GM21390 (cell line): ENCODE data around the gene PTPN2.
"Not testable (repeated sequence)": the region's sequence is repeated elsewhere in the genome, so short reads cannot be mapped to it uniquely, and the experiment has no call there.

Experiments
- ATAC-seq: cut with Tn5 transposase; IDR thresholded peaks from one replicate; pipeline ENCODE4 v1.9.1; 2021; ENCODE audit not compliant: unreplicated experiment

The PTPN2 gene

DNA sequence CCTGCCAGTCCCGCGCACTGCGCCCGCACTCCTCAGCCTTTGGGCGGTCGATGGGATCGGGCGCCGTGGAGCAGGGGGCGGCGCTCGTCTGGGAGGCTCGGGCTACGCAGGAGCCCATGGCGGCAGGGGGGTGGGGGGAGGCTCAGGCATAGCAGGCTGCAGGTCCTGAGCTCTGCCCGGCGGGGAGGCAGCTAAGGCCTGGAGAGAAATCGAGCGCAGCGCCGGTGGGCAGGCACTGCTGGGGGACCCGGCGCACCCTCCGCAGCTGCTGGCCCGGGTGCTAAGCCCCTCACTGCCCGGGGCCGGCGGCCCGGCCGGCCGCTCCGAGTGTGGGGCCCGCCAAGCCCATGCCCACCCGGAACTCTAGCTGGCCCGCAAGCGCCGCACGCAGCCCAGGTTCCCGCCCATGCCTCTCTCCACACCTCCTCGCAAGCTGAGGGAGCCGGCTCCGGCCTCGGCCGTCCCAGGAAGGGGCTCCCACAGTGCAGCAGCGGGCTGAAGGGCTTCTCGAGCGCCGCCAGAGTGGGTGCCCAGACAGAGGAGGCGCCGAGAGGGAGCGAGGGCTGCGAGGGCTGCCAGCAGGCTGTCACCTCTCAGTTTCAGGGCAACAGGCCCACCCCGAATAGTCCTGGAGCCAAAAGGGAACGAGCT, 107.1 kb downstream of the PTPN2 start:
- ATAC-seq, result no peak

DNA sequence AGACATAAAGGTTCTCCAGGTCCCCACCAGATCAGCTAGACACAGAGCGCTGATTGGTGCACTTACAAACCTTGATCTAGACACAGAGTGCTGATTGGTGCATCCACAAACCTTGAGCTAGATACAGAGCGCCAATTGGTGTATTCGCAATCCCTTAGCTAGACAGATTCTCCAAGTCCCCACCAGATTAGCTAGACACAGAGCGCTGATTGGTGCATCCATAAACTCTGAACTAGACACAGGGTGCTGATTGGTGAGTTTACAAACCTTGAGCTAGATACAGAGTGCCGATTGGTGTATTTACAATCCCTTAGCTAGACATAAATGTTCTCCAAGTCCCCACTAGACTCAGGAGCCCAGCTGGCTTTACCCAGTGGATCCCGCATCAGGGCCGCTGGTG, 107.6 kb downstream of the PTPN2 start:
- not testable (repeated sequence) for ATAC-seq

DNA sequence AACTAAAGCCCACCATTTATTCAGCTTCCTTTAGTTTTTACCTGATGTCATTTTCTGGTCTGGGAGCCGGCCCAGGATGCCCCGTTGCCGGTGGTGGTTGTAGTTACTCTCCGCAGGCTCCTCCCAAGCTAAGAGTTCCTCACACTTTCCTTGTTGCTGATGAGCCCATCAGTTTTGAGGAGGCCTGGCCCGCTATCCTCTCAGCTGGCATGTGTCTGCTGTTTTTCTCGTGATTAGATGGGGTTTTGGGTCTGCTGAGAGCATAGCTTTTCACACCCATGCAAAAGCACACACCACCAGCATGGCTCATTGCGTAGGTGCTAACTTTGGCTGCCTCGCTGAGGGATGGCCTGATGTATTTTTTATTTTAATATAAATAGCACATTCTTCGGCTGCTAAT, 109.1 kb downstream of the PTPN2 start:
- no peak for ATAC-seq

DNA sequence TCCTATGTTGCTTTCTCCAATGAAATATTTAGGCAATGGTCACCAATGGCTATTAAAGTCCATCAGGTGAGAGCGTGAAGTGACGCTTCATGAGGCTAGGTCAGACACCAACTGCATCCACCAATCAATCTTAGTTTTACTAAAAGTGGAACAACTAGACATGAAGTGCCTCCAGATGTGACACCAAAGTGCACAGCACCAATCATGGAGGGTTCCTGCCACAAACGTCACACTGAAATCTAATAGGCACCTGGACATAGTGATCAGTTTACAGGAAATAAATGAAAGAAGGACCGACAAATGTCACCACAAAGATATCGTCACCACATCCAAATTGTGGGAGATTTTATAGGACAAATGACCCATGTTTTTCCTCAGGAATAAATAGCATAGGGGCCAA, 110.7 kb downstream of the PTPN2 start:
- ATAC-seq, result no peak

DNA sequence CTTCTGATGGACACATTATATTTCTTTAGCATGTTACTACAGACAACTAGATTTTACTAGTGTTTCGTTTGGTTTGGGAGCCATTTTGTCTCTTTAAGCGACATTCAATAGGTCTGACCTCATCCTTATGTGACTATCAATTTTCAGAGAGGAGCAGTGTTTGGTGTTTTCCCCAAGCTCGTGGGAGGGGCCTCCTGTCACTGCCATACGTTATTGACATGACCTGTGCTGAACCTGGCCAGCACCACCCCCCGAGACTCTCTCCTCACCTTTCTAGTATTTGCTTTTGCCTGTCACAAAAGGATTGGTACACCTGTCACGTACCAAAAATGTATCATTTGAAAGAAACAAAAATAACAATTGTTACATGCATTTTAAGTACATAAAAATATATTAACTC, 111.9 kb downstream of the PTPN2 start:
- ATAC-seq, result no peak

DNA sequence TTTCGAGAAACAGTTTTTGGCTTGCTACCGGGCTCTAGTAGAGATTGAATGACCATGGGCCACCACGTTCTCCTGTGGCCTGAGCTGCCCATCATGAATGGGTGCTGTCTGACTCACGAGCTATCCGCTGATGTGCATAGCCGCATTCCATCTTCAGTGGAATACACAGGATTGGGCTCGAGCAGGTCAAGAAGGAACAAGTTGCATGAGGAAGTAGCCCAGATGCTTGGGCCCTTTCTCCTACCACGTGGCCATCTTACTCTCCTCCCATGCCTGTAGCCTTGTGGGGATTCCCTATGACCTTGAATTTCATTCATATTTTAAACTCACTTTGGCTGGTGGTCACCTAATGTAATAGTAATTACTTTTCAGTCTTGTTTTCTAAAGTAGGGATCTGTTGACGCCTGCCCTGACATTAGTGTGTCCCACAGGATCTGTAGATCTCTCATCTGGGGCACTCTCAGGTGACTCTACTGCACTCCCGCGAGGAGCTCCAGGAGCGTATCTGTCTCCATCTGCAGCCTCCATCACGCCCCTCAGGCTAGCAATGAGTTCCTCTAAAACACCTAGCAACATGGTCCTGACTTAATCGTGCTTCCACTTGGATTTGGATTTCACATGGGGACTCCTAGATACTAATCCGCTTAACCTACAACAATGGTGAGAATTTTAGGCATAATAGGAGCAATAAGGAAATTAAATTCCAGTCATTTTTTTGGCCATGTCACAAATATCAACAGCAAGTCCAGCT, 113.4 kb downstream of the PTPN2 start:
- no peak for ATAC-seq

DNA sequence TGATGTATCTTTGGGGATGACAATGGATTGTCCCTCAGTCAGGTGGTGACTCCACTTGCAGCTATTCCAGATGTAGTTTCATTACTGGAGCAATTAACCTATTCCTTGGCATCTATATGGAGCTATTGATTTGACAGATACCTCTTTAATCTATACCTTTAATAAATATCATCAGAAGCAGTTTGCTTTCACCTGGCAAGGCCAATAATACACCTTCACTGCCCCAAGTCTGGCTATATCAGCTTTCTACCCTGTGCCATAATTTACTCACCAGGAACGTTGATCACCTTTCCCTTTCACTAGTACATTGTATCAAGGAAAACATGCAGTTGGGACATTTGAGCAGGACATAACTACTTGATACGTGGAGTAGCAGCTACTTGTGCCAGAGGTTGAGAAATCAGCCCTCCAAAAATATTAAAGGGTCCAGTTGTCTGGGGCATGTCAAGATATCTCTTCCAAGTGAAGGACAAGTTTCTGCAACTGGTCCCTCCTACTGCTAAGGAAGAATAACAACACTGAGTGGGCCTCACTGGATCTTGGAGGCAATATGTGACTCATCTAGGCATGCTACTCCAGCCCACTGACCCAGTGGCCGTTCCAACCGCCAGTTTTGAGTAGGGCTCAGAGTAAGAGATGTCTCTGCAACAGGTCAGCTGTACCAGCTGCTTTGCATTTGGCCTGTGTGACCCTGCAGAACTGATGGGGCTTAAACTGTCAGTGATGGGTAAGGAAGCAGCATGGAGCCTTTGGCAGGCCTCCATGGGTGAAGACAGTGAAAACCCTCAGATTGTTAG, 114.2 kb downstream of the PTPN2 start:
- no peak for ATAC-seq

DNA sequence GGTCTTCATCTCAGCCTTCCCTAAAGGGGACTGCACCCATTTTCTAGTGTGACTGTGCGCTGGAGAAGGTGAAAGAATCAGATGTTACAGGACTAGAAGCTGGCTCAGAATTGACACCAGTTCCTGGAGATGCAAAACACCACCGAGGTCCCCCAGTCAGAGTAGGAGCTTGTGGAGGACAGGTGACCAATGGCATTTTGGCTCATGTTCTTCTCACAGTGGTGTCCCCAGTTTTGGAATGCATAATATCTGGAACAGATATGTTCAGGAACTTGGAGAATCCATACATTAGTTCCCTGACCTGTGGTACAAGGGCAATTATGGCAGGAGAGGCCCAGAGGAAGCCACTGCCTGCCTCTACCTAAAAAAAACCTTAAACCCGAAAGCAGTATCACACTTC, 114.9 kb downstream of the PTPN2 start:
- no peak for ATAC-seq

DNA sequence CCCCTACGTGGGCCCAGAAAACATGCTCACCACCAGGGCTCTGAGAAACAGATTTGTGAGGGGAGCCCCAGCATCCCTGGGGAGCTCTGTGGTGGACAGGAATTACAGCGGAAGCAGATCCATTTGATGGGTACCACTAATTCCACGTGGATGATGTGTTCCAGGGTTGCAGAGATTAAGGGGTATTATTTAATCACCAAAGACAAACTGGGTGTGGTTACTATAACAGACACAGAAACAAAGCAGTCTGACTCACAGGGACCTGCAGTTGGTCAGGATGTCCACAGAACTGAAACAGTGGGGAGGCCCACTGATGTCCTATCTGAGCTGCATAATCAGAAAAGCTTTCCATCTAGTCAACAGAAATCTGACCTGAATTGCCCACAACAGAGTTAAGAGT, 115.4 kb downstream of the PTPN2 start:
- no peak for ATAC-seq

DNA sequence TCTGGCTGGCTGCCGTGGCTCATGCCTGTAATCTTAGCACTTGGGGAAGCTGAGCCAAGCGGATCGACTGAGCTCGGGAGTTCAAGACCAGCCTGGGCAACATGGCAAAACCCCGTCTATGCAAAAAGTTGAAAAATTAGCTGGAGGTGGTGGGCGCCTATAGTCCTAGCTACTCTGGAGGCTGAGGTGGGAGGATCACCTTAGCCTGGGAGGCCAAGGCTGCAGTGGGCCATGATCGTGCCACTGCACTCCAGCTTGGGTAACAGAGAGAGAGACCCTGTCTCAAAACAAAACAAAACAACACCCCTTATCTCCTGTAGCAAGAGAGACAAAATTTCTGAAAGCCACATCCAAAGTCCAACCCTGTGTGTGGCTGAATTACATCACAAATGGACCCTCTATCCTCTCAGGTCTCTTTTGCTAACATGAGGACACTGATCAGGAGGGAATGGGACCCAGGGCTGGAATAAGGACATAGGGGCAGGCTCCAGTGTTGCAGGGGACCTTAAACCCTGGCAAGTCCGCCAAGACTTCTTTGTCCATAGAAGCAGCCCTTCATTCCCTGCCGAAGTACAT, 116.4 kb downstream of the PTPN2 start:
- ATAC-seq, result no peak

DNA sequence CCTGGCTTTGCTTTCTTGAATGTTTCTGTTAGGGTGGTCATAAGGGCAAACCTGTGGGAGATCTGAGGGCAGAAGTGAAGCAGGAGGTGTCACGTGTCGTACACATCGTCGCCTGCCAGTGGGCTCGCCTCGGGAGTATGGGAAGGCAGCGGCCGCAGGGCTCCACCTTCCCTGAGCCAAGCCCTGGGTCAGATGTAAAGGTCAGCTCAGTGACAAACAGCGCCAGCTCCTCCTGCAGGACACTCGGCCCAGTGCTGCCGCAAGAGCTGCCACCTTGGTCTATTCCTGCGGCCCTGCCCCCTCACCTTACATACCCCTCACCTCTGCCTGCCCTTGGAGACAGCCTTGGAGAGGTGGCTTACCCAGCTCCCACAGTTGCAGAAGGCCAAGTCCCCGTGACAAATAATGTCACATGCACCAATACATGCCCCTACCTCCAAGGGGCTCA, 117.0 kb downstream of the PTPN2 start:
- no peak for ATAC-seq

DNA sequence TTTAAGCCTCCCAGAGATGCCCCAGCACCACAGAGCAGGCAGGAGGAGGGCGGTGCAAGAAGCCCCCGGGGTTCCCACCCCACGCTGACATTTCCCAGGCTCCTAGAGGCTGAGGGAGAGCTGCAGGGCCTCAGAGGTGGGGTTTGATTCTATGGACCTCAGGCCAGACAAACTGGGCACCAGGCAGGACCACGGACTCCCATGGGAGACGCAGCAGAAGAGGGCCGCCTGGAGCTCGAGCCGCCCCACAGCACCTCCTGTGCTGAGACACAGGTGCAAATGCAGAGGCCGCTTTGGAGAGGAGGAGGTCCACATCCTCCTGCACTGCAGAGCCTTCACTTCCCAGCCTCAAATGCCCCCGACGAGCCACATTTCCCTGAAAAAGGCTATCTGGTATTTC, 118.5 kb downstream of the PTPN2 start:
- no peak for ATAC-seq

DNA sequence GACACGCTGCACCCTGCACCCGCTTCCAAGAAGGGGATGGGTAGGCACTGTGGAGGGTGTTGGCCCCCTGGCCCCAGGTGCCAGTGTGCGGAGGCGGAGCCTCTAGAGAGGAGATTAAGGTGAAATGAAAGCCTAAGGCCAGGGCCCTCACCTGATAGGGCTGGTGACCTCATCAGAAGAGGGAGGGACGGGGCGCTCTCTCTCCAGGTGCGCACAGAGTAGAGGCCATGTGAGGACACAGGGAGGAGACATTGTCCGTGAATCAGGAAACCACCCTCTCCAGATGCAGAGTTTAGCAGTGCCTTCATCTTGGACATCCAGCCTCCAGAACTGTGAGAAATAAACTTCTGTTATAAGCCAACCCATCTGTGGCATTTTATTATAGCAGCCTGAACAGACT, 118.9 kb downstream of the PTPN2 start:
- no peak for ATAC-seq

DNA sequence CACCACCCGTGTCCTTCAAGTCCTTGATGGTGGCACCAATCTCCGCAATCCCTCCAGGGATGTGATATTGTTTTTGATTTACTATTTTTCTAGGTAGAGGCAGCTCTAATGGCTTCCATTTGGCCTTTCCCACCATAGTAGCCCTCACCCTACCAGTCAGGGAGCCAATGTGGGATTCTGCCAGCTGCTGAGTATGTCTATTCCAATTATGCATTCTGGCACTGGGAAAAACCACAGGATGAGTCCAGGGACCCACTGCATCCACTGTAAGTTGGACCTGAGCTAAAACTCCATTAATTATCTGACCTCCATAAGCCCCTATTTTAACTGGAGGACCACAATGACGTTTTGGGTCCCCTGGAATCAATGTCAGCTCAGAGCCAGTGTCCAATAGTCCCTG, 125.5 kb downstream of the PTPN2 start:
- ATAC-seq, result not testable (repeated sequence)

DNA sequence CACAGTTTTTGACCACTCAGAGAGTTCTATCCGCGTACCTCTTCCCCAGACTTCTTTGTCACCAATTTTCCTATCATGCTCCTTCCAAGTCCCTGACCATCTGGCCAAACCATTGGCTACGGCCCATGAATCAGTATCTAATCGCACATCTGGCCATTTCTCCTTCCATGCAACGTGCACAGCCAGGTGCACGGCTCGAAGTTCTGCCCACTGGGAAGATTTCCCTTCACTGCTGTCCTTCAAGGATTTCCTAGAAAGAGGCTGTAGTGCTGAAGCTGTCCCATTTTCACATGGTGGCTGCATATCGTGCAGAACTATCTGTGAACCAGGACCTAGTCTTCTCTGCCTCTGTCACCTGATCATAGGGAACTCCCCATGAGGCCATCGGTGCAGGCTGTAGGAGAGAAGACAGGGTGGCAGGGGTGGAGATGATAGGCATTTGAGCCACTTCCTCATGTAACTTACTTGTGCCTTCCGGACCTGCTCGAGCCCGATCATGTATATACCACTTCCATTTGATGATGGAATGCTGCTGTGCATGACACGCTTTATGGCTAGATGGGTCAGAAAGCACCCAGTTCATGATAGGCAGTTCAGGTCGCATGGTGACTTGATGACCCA, 127.3 kb downstream of the PTPN2 start:
- ATAC-seq, result not testable (repeated sequence)

DNA sequence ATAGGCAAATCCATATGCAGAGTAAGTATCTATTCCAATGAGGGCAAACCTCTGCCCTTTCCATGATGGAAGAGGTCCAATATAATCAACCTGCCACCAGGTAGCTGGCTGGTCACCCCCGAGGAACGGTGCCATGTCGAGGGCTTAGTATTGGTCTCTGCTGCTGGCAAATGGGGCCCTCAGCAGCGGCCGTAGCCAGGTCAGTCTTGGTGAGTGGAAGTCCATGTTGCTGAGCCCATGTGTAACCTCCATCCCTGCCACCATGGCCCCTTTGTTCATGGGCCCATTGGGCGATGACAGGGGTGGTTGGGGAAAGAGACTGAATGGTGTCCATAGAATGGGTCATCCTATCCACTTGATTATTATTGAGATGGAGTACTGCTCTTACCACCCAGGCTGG, 128.4 kb downstream of the PTPN2 start:
- ATAC-seq, result not testable (repeated sequence)

DNA sequence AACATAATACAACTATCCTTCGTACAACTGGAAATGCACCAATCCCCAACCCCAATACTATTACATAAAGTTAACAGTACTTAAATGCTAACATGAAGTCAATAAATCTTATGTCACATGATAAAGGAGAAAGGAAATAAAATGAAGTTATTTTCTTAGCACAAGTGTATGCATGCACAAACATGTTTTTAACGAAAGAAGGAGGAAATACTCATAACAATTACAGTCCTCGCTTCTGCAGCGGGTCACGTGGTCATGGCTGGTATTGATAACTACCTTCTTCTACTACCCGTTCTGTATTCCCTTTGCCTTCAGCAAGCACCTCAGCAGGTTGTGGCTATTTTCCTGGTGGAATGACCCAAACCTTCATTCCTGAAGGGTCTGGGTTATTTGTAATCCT, 129.5 kb downstream of the PTPN2 start:
- no peak for ATAC-seq

DNA sequence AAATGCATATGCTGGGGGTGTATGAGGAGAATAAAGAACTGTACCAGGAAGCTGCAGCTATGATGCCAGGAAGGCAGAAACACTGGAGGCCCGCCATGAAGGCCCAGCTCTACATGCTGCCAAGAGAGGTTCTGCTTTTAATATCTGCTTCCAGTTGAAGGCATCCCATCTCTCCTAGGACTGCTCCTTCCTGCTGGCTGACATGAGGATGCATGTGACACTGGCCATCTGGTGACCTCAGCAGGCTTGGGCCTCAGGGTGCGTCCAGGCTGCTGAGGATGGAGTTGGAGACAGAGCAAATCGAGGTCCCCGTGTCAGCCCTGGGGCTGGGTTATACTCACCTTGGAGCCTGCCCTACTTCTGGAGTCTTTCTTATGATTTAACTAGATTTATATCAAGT, 132.1 kb downstream of the PTPN2 start:
- no peak for ATAC-seq

DNA sequence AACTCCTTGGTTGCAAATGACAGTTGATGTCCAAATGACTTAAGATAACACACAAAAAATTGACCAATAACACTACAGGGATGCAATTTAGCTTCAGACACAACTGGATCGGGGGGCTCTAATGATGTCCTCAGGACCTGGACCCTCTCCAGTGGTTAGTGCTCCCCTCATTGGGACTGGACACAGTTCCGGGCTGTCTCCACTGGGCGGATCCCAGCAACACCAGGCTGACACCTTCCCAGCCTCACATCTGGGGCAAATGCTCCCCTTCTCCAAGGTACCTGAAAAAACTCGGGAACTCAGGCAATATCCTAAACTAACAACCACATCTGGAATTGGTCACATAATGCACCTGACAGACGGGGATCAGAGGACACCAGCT, 132.5 kb downstream of the PTPN2 start:
- no peak for ATAC-seq

DNA sequence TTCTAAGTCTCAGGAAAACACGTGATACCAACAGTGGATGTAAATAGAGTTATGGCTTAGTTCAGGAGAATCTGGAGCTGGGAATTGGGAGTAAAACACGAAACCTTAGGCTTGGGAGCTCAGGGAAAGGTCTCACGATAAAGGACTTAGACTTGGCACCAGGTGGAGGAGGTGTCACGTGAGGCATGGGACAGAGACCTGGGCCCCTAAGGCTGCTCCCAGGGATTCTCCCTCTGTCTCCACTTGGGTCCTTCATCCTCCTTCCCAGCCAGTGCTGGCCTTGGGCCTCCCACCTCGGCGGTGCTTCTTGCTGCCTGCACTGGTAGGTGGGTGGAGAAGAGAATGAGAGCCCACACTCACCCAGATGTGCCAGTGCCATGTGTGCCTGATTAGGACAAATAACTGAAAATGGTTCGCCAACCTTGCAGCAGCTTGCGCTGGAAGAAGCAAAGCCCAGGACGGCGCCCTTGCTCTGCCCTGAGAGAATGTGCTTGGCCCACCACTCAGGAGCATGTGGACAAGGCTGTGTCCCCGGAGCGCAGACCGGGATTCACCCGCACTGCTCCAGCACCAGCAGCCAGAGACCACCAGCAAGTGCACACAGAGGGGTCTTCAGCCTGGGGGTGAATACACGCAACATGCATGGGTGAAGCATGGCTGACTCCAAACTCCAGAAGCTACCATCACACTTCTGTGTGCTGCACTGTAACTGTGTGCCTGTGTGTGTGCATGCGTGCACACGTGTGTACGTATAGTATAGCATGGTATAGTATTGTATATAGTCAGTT, 133.1 kb downstream of the PTPN2 start:
- ATAC-seq, result no peak
